Epidermal melanocyte (primary cell): Measurements from ENCODE around the gene GSC2.
"Not testable (repeated sequence)": the region's sequence is repeated elsewhere in the genome, so short reads cannot be mapped to it uniquely, and the experiment has no call there.

Experiments
- DNase-seq: peaks from one replicate; pipeline ENCODE4 v3.0.0; 2011; ENCODE audit warnings: low spot score; ENCODE audit not compliant: insufficient read length

Gene GSC2

GRCh38 chr22:19178065-19178656 lies 28.1 kb upstream of the GSC2 start:
- no peak for DNase-seq

- DNase-seq = no peak
Observed at GRCh38 chr22:19177164-19178064, 27.3 kb upstream of the GSC2 start.

GRCh38 chr22:19176732-19177131 lies 26.6 kb upstream of the GSC2 start:
- no peak for DNase-seq

- no peak for DNase-seq
Observed at GRCh38 chr22:19176175-19176643, 26.1 kb upstream of the GSC2 start.

- DNase-seq = no peak
Observed at GRCh38 chr22:19175602-19176174, 25.6 kb upstream of the GSC2 start.

- no peak for DNase-seq
Observed at GRCh38 chr22:19175026-19175601, 25.0 kb upstream of the GSC2 start.

- no peak for DNase-seq
Observed at GRCh38 chr22:19174106-19175025, 24.3 kb upstream of the GSC2 start.

- no peak for DNase-seq
Observed at GRCh38 chr22:19173047-19174035, 23.2 kb upstream of the GSC2 start.

GRCh38 chr22:19172213-19173046 lies 22.3 kb upstream of the GSC2 start:
- no peak for DNase-seq

- no peak for DNase-seq
Observed at GRCh38 chr22:19169947-19170318, 19.8 kb upstream of the GSC2 start.

GRCh38 chr22:19169002-19169946 lies 19.2 kb upstream of the GSC2 start:
- DNase-seq = no peak

- no peak for DNase-seq
Observed at GRCh38 chr22:19168088-19168890, 18.2 kb upstream of the GSC2 start.

- no peak for DNase-seq
Observed at GRCh38 chr22:19167106-19167869, 17.2 kb upstream of the GSC2 start.

GRCh38 chr22:19166421-19166820 lies 16.3 kb upstream of the GSC2 start:
- no peak for DNase-seq

GRCh38 chr22:19164425-19164824 lies 14.3 kb upstream of the GSC2 start:
- no peak for DNase-seq

GRCh38 chr22:19158649-19159048 lies 8.6 kb upstream of the GSC2 start:
- not testable (repeated sequence) for DNase-seq
